ENCODE data around the gene TMEM256. TPM values are rescaled to one million over a fixed set of nuclear protein-coding genes. Genes with fewer than 3 reads are reported as not detected.

TMEM256 gene
- total and polyA plus RNA-seq, 9 of the 15 experiments (the other 6 are each of a cell fraction or from before 2014, with no cell fraction given) = 43.4 to 177 (median 68.5) TPM

GRCh38 chr17:7432296-7432695 is 28.4 kb upstream of the TMEM256 start:
- no peaks in the 10 kb centered on the region for H3K36me3 ChIP-seq (ENCODE audit: control insufficient read depth, insufficient read depth, low read length)

More at GRCh38 chr17:7432296-7432695, 28.4 kb upstream of the TMEM256 start:
- Histone ChIP-seq H3K9me3 (replicated peaks; ENCODE audit: control insufficient read depth, insufficient read depth, low read depth, low read length) (no peaks in the 10 kb centered on the region), H3K27ac (ENCODE audit: extremely low read depth, low read depth, low read length) (no peak overlapping the region), H4K20me1 (replicated peaks; ENCODE audit: control insufficient read depth, insufficient read depth, low read length) (no peaks in the 10 kb centered on the region), H3K4me2 (ENCODE audit: insufficient read depth, low read length) (no peak overlapping the region), H3K79me2 (ENCODE audit: control insufficient read depth, insufficient read depth, low read length) (peaks cover 7% of the 10 kb centered on the region; the same call in 2 of the 3 replicates), H2AFZ (ENCODE audit: low read depth, low read length) (no peak overlapping the region), H3K4me1 (replicated peaks in 1 of 2; ENCODE audit: control insufficient read depth in 2 of 2, insufficient read depth in 2 of 2, low read length in 2 of 2) (peaks cover 5 to 26% of the 10 kb centered on the region in 2 experiments; a peak in 4 of 5 replicates), H3K27me3 (ENCODE audit: control insufficient read depth in 2 of 2, insufficient read depth in 2 of 2, low read length in 2 of 2) (no peaks in the 10 kb centered on the region), H3K4me3 (no peak overlapping the region), H3K9me1 (ENCODE audit: control insufficient read depth, insufficient read depth, low read length) (no peaks in the 10 kb centered on the region), H3K9ac (ENCODE audit: insufficient read depth in 1 of 2, low read depth in 2 of 2, low read length in 2 of 2) (no peak overlapping the region)
- WGBS (ENCODE audit: insufficient coverage, low coverage, missing lambda C conversion rate) = 63% methylated on average over 11 of the region's 11 CpGs
- POLR2A ChIA-PET = no interaction called here
- in situ Hi-C loops (cut with MboI) (no loop called here), intact Hi-C loops (cut with micrococcal nuclease) (no loop called here)
- TF ChIP-seq KLF13 (tag; IDR thresholded peaks at IDR 0.05; ENCODE audit: borderline replicate concordance, low read depth) = no peak
- no peak for TF ChIP-seq MTA1 (IDR thresholded peaks at IDR 0.05; ENCODE audit: borderline replicate concordance)
- no peak for TF ChIP-seq ZNF282 (CRISPR knock-in tag; IDR thresholded peaks at IDR 0.05)
- no peak for TF ChIP-seq ZNF436 (CRISPR knock-in tag; IDR thresholded peaks at IDR 0.05)
- no peak for TF ChIP-seq MLLT1 (IDR thresholded peaks at IDR 0.05)
- no peak for TF ChIP-seq PURB (CRISPR knock-in tag; IDR thresholded peaks at IDR 0.05; ENCODE audit: low read depth)
- TF ChIP-seq ZNF347 (CRISPR knock-in tag; IDR thresholded peaks at IDR 0.05; ENCODE audit: low read depth) = no peak
- no peak for TF ChIP-seq NONO (IDR thresholded peaks at IDR 0.05; ENCODE audit: low read depth in 2 of 2, low read length in 1 of 2)
- TF ChIP-seq E2F5 (CRISPR knock-in tag; IDR thresholded peaks at IDR 0.05) = no peak
- TF ChIP-seq RB1 (IDR thresholded peaks at IDR 0.05; ENCODE audit: low read depth) = no peak
- DNase-seq (ENCODE audit: extremely low read depth in 1 of 4, low spot score in 3 of 4) (no peak), ATAC-seq (no peak), FAIRE-seq (no peak)
- no TSS peak for BruUV-seq (replicated peaks)
- CTCF ChIA-PET (ENCODE audit: low intra/inter-chr PET ratio) = no interaction called here
